HFFc6 (cell line): Measurements from ENCODE around the gene AOPEP. TPM values are rescaled to one million over a fixed set of nuclear protein-coding genes. Genes with fewer than 3 reads are reported as not detected.

Source experiments
- DNase-seq: peaks from one replicate; pipeline ENCODE4 v3.0.0-alpha.2; 2018
- H3K27ac Mint-ChIP-seq: 2 replicates; pipeline ENCODE4 v1.8.0; 2020; ENCODE audit warnings: mild to moderate bottlenecking, mixed read lengths
- H3K27me3 Mint-ChIP-seq: 2 replicates; pipeline ENCODE4 v1.8.0; 2021; ENCODE audit warnings: mild to moderate bottlenecking, moderate library complexity, mixed read lengths; ENCODE audit not compliant: insufficient read depth
- H3K36me3 Mint-ChIP-seq: 2 replicates; pipeline ENCODE4 v1.8.0; 2021; ENCODE audit warnings: low read depth, mixed read lengths
- H3K4me1 Mint-ChIP-seq: 2 replicates; pipeline ENCODE4 v1.8.0; 2020; ENCODE audit warnings: low read depth, mixed read lengths
- H3K4me3 Mint-ChIP-seq: 2 replicates; pipeline ENCODE4 v1.8.0; 2020; ENCODE audit warnings: mild to moderate bottlenecking, moderate library complexity, mixed read lengths
- H3K9me3 Mint-ChIP-seq: 2 replicates; pipeline ENCODE4 v1.8.0; 2020; ENCODE audit warnings: mild to moderate bottlenecking, mixed read lengths
- CTCF ChIP-seq: fragments of 200-600 bp; sonication (generic); IDR thresholded peaks from 2 replicates; pipeline ENCODE4 v1.5.0; 2021; ENCODE audit warnings: antibody characterized with exemption, mild to moderate bottlenecking
- total RNA-seq, 6 experiments: library from RNA; stranded (reverse); fragmentation: NEBNext Ultra II Directional; extraction: Animal tissue kit (Norgen Biotek cat#: 25700); gene quantifications; 2 replicates in 1 of 6; 3 replicates in 5 of 6; pipeline ENCODE4 v1.2.3, GENCODE V29; 2021

AOPEP gene
- total RNA-seq, 6 experiments from 2014 or later = 32.2 to 46.6 (median 36.3) TPM

GRCh38 chr9:94908583-94909249, 182.2 kb downstream of the AOPEP start:
- Mint-ChIP-seq H3K9me3 (no peaks in the 10 kb centered on the region), H3K36me3 (no peaks in the 10 kb centered on the region), H3K27ac (no peak overlapping the region), H3K4me3 (no peak overlapping the region), H3K4me1 (peaks cover 81% of the 10 kb centered on the region), H3K27me3 (peaks cover 2% of the 10 kb centered on the region; the same call in 1 of the 2 replicates)
- TF ChIP-seq CTCF = no peak
- no peak for DNase-seq

GRCh38 chr9:94909250-94909894, 182.9 kb downstream of the AOPEP start:
- Mint-ChIP-seq H3K27ac (no peak overlapping the region), H3K27me3 (peaks cover 2% of the 10 kb centered on the region), H3K36me3 (no peaks in the 10 kb centered on the region), H3K4me3 (no peak overlapping the region), H3K4me1 (peaks cover 81% of the 10 kb centered on the region), H3K9me3 (no peaks in the 10 kb centered on the region)
- no peak for TF ChIP-seq CTCF
- DNase-seq = no peak

GRCh38 chr9:94909965-94910730, 183.6 kb downstream of the AOPEP start:
- H3K36me3 Mint-ChIP-seq = no peaks in the 10 kb centered on the region
- no peak for TF ChIP-seq CTCF
- peaks cover 2% of the 10 kb centered on the region for H3K27me3 Mint-ChIP-seq
- H3K27ac Mint-ChIP-seq = no peak overlapping the region
- no peaks in the 10 kb centered on the region for H3K9me3 Mint-ChIP-seq
- no peak overlapping the region for H3K4me3 Mint-ChIP-seq
- no peak for DNase-seq
- peaks cover 81% of the 10 kb centered on the region for H3K4me1 Mint-ChIP-seq

- Mint-ChIP-seq H3K27ac (no peak overlapping the region), H3K4me1 (peaks cover 85% of the 10 kb centered on the region), H3K27me3 (peaks cover 2% of the 10 kb centered on the region), H3K4me3 (no peak overlapping the region), H3K36me3 (no peaks in the 10 kb centered on the region; the same call in 1 of the 2 replicates), H3K9me3 (no peaks in the 10 kb centered on the region)
- TF ChIP-seq CTCF = no peak
- no peak for DNase-seq
Observed at GRCh38 chr9:94911211-94911610, 184.7 kb downstream of the AOPEP start.

GRCh38 chr9:94911986-94912635, 185.6 kb downstream of the AOPEP start:
- H3K27ac Mint-ChIP-seq = peak overlapping the region; percentile 70
- H3K4me3 Mint-ChIP-seq = peak overlapping the region; percentile 13
- no peak for TF ChIP-seq CTCF
- H3K36me3 Mint-ChIP-seq = no peaks in the 10 kb centered on the region; the same call in 1 of the 2 replicates
- H3K9me3 Mint-ChIP-seq = no peaks in the 10 kb centered on the region
- DNase-seq = no peak
- H3K27me3 Mint-ChIP-seq = peaks cover 2% of the 10 kb centered on the region
- peaks cover 84% of the 10 kb centered on the region for H3K4me1 Mint-ChIP-seq
